GM18526 (cell line): ENCODE measurements around the gene RBFOX1.

Source experiments
- POLR2A ChIP-seq: IDR thresholded peaks from 3 replicates; pipeline ENCODE4 v1.6.1; 2011; ENCODE audit not compliant: insufficient read length; ENCODE audit errors: extremely low read depth

RBFOX1 gene

DNA sequence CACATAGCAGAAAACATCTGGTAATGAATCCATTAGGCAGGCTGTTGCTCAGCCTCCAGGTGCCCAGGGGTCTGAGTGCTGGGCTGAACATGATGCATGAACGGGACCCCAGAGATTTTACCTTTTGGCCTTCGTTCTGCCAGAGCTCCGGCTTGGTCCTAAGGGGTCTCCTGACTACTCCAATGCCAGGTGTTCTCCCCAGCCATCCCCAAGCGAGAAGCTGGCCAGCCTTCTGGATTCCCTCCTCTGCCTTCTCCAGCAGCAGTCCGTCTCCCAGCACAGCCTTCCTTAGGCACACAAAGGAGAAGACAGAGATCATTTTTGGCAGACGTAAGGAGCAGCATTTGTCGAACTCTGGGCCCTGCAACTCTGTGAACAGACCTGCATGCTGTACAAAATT is 109.4 kb downstream of the RBFOX1 start:
- no peak for TF ChIP-seq POLR2A

GRCh38 chr16:7443142-7443541 is 110.5 kb downstream of the RBFOX1 start:
- TF ChIP-seq POLR2A = no peak

GRCh38 chr16:7443648-7444365 is 111.2 kb downstream of the RBFOX1 start:
- no peak for TF ChIP-seq POLR2A

DNA sequence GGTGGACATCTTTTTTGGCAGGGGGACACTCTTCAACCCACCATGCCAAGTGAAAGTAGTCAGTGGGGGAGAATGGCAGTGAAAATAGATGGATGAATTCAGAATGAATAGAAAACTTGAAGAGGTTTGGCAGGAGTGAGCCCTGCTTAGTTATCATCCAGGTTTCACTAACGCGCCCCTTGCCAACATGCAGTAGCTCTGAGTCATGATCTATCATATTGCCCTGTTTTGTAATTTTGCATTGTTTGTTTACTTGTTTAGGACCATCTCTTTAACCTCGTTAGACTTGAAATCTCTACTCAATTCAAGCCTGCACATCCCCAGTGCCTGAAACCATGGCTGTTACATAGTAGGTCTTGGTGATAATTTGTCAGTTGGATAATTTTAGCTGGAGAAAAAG is 116.7 kb downstream of the RBFOX1 start:
- TF ChIP-seq POLR2A = no peak

GRCh38 chr16:7449808-7450207 is 117.2 kb downstream of the RBFOX1 start:
- TF ChIP-seq POLR2A = no peak

DNA sequence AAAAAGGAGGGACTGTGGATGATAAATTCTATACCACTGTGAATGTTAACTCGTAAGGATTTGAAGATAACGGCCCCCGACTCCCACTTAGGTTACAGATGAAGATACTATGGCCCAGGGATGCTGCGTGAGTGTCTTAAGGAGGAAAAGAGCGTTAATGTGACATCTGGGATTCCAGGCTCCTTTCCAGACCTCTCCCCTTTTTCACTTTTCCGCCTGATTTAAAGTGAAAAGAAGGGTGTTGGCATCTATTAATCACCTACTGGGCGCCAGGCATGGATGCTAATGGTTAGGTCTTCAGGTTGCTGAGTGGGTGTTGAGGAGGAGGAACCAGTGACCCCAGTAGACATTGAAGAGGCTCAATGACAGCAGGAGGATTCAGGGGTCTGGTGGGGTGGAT is 117.8 kb downstream of the RBFOX1 start:
- no peak for TF ChIP-seq POLR2A

- TF ChIP-seq POLR2A = no peak
Observed at GRCh38 chr16:7452090-7452489, 119.4 kb downstream of the RBFOX1 start.

DNA sequence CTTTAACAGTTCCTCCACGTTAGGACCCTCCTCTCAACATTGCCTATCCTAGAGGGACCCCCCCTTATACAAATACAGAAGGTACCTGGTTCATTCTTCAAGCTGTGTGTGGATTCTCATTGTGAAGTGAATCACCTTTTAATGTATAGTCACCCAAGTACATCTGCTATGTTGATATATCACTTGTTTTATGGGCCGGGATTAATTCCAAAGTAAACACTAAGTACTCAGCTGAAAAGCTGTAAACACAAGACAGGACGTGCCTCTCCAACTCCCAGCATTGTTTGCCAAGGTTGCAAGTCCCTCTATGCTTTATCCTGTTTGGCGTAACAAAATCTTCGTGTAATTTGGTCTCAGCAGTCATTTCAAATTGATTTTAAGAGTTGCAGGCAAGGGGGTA is 123.6 kb downstream of the RBFOX1 start:
- no peak for TF ChIP-seq POLR2A

DNA sequence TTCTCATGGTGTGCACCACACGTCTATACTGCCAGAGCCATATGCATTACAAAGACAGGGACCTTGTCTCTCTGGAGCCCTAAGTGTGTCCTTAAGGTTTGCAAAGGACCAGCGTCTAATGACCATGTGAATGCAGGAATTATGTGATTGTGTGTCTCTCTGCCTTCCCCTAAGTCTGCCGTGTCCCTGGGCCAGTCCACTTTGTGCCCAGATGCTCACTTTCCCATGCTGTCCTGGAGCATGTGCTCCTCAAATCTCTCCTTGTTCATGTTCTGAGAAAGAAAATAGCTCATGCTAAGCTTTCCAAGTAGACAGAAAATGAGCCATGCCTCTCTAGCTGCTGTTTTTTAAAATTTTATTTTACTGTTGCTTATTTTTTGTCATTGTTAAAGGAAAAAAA is 125.5 kb downstream of the RBFOX1 start:
- TF ChIP-seq POLR2A = no peak

GRCh38 chr16:7470344-7470743 is 137.7 kb downstream of the RBFOX1 start:
- TF ChIP-seq POLR2A = no peak

DNA sequence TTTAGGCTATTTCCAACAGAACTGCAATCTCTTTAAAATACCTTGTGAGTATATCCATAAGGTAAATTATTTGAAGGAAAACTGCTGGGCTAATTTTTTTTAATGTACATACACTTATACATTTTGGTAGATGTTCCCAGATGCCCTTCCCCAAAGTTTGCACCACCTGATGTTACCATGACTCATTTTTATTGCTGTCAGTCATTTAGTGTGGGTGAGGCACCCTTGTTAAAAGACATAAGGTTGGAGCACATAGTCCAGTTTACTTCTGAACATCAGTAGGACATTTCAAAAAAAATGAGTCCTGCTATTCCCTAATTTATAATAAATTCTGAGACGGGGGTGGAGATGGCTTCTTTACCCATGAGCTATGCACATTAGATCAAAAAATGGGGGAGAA is 138.6 kb downstream of the RBFOX1 start:
- no peak for TF ChIP-seq POLR2A

- no peak for TF ChIP-seq POLR2A
Observed at GRCh38 chr16:7482032-7482431, 149.4 kb downstream of the RBFOX1 start.

- TF ChIP-seq POLR2A = no peak
Observed at GRCh38 chr16:7482596-7483290, 150.1 kb downstream of the RBFOX1 start.

GRCh38 chr16:7487574-7488323 is 155.1 kb downstream of the RBFOX1 start:
- no peak for TF ChIP-seq POLR2A

DNA sequence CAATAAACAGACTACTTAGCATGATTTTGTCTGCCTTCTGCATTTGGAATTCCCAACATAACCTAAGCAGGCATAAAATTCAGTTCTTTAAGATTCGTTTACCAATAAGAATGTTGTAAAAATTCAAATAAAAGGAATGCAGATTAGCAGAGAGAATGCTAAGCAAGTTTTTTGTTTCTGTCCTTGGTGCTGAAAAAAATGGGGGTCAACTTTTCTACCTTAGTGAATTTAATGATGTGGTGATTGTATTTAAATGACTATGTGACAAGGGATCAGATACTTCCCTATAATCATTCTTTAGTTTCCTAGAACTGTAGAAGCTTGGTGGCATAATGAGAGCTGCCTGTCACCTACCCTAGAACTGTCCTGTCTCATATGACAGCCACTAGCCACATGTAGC is 159.5 kb downstream of the RBFOX1 start:
- TF ChIP-seq POLR2A = no peak

DNA sequence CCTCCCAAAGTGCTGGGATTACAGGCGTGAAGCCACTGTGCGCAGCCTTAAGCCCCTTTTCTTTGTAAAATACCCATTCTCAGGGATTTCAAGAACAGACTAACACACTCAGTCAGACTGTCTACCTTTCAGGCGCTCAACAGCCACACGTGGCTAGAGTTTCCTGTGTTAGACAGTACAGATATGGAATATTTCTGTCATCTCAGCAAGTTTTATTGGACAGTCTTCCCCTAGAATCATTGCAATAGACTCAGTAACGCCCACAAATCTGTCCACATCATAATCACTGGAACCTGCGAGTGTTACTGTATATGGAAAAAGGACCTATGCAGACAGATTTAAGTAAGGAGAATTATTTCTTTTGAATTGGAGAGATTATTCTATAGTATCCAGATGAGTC is 160.5 kb downstream of the RBFOX1 start:
- no peak for TF ChIP-seq POLR2A
